OCI-LY7 (cell line): Measurements from ENCODE around the gene CUX1.

Experiments used
- CTCF ChIP-seq: fragments of 200-600 bp; sonication (generic); conservative IDR thresholded peaks from 2 replicates; pipeline ENCODE4 v1.5.1; 2014; ENCODE audit warnings: mild to moderate bottlenecking, antibody characterized with exemption, low read length, moderate library complexity, mixed read lengths
- EZH2phosphoT487 ChIP-seq: fragments of 200-600 bp; sonication (generic); IDR thresholded peaks from 2 replicates; pipeline ENCODE4 v1.6.1; 2018; ENCODE audit warnings: low read depth, borderline replicate concordance, mild to moderate bottlenecking, mixed run types, antibody characterized with exemption, low read length, moderate library complexity, mixed read lengths

- TF ChIP-seq CTCF (no peak), EZH2phosphoT487 (no peak)
Observed at GRCh38 chr7:102255501-102255900, 438.1 kb downstream of the CUX1 start.
